ENCODE measurements around the gene EZR.

- TF ChIP-seq POLR2A (IDR thresholded peaks at IDR 0.05) (no peak), CTCF (IDR thresholded peaks at IDR 0.05) (no peak)
These were observed 3.8 kb downstream of the EZR start for GRCh38 chr6:158815379-158815724.
